Mucosa of rectum (tissue), 2 donors: ENCODE results near the gene SYDE2.
A peak's percentile ranks its signal among the peaks of the same experiment; 100 is the strongest.
"Not testable (repeated sequence)": the region's sequence is repeated elsewhere in the genome, so short reads cannot be mapped to it uniquely, and the experiment has no call there.

Source experiments
- H3K27ac ChIP-seq, 2 donors: one replicate each; pipeline ENCODE4 v1.7.0; 2013; ENCODE audit warnings: inconsistent platforms in 2 of 2, low read depth in 2 of 2, low read length in 2 of 2
- H3K27me3 ChIP-seq, 2 donors: one replicate each; pipeline ENCODE4 v1.7.0; 2013; ENCODE audit warnings: low read length in 2 of 2; ENCODE audit not compliant: control insufficient read depth in 2 of 2, insufficient read depth in 2 of 2
- H3K36me3 ChIP-seq, 2 donors: one replicate each; pipeline ENCODE4 v1.7.0; 2013; ENCODE audit warnings: low read length in 2 of 2; ENCODE audit not compliant: control insufficient read depth in 2 of 2, insufficient read depth in 2 of 2
- H3K4me1 ChIP-seq, 2 donors: one replicate each; pipeline ENCODE4 v1.7.0; 2013; ENCODE audit warnings: low read length in 2 of 2, mild to moderate bottlenecking in 1 of 2; ENCODE audit not compliant: control insufficient read depth in 2 of 2, insufficient read depth in 2 of 2
- H3K4me3 ChIP-seq, 2 donors: one replicate each; pipeline ENCODE4 v1.7.0; 2013; ENCODE audit warnings: low read length in 2 of 2
- H3K9ac ChIP-seq, 2 donors: one replicate each; pipeline ENCODE4 v1.7.0; 2013; ENCODE audit warnings: low read length in 2 of 2, low read depth in 1 of 2, mild to moderate bottlenecking in 1 of 2
- H3K9me3 ChIP-seq, 2 donors: one replicate each; pipeline ENCODE4 v1.7.0; 2013; ENCODE audit warnings: low read length in 2 of 2; ENCODE audit not compliant: control insufficient read depth in 2 of 2
- donor health status: healthy.
- donor health status: Normal muscosa, but diverticular disease.

Gene SYDE2

GRCh38 chr1:85196358-85196757 is 4.5 kb downstream of the SYDE2 start:
- Histone ChIP-seq H3K27me3 (no peaks in the 10 kb centered on the region), H3K4me1 (peaks cover 0 to 6% of the 10 kb centered on the region in 2 donors), H3K36me3 (no peaks in the 10 kb centered on the region), H3K27ac (no peak overlapping the region), H3K4me3 (no peak overlapping the region), H3K9ac (no peak overlapping the region), H3K9me3 (no peaks in the 10 kb centered on the region)

DNA sequence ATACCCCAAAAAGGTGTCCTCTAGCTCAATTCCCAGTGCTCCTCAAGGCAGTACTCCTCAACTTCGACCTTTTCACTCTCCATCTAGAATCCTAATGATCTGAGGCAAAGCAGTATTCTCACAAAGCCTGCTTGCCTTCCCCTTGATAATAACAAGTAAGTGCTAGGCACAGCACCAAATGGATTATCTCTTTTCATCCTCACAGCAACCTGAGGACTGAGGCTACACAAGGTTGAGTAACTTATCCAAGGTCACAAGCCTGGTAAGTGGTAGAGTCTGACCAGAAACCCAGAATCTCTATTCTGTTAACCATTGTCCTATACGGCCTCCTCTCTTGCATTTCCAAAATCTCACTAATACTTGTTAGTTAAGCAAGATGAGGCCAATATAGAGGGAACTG is 5.1 kb downstream of the SYDE2 start:
- Histone ChIP-seq H3K27me3 (no peaks in the 10 kb centered on the region), H3K36me3 (no peaks in the 10 kb centered on the region), H3K9ac (no peak overlapping the region), H3K4me1 (peaks cover 0 to 6% of the 10 kb centered on the region in 2 donors), H3K4me3 (no peak overlapping the region), H3K27ac (peak overlapping the region in 1 of 2 donors; percentile 7), H3K9me3 (no peaks in the 10 kb centered on the region)

GRCh38 chr1:85192129-85192528 is 8.7 kb downstream of the SYDE2 start:
- not testable (repeated sequence) for H3K9me3 ChIP-seq, H3K27me3 ChIP-seq, H3K36me3 ChIP-seq, H3K9ac ChIP-seq, H3K4me1 ChIP-seq, H3K4me3 ChIP-seq, H3K27ac ChIP-seq

DNA sequence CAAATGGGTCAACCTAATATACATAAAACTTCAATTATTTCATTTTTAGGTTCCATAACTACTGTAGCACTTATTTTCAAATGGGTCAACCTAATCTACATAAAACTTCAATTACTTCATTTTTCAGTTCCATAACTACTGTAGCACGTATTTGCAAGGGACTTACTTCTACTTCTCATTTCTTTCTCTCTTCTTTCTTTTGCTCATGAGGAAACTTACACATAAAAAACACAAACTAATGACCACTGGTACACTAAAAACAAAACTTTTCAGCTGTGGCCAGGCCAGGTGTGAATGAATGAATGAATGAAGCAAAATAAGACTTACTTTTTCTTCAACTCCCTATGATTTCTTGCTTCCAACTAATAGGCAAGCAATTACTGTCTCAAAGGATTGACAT is 11.7 kb downstream of the SYDE2 start:
- no peak overlapping the region for H3K27ac ChIP-seq
- no peaks in the 10 kb centered on the region for H3K9me3 ChIP-seq
- H3K27me3 ChIP-seq, result no peaks in the 10 kb centered on the region
- no peaks in the 10 kb centered on the region for H3K4me1 ChIP-seq
- peaks cover 4 to 5% of the 10 kb centered on the region in 2 donors for H3K36me3 ChIP-seq
- H3K4me3 ChIP-seq, result no peak overlapping the region
- H3K9ac ChIP-seq, result no peak overlapping the region

- Histone ChIP-seq H3K36me3 (peaks cover 4 to 5% of the 10 kb centered on the region in 2 donors), H3K4me1 (no peaks in the 10 kb centered on the region), H3K27ac (no peak overlapping the region), H3K9me3 (no peaks in the 10 kb centered on the region), H3K27me3 (no peaks in the 10 kb centered on the region), H3K9ac (no peak overlapping the region), H3K4me3 (no peak overlapping the region)
Measured at GRCh38 chr1:85188530-85188929, 12.3 kb downstream of the SYDE2 start.

- not testable (repeated sequence) for H3K9ac ChIP-seq, H3K9me3 ChIP-seq, H3K27me3 ChIP-seq, H3K4me1 ChIP-seq, H3K4me3 ChIP-seq, H3K27ac ChIP-seq
- peaks cover 4 to 11% of the 10 kb centered on the region in 2 donors for H3K36me3 ChIP-seq
Measured at GRCh38 chr1:85187021-85187420, 13.8 kb downstream of the SYDE2 start.

- Histone ChIP-seq H3K4me1 (peaks cover 0 to 2% of the 10 kb centered on the region in 2 donors), H3K27me3 (no peaks in the 10 kb centered on the region), H3K4me3 (no peak overlapping the region), H3K27ac (no peak overlapping the region), H3K9ac (no peak overlapping the region), H3K36me3 (peaks cover 0 to 6% of the 10 kb centered on the region in 2 donors), H3K9me3 (no peaks in the 10 kb centered on the region)
Measured at GRCh38 chr1:85184245-85184644, 16.6 kb downstream of the SYDE2 start.

GRCh38 chr1:85182700-85183099 is 18.1 kb downstream of the SYDE2 start:
- Histone ChIP-seq H3K27ac (no peak overlapping the region), H3K9me3 (no peaks in the 10 kb centered on the region), H3K36me3 (peaks cover 0 to 6% of the 10 kb centered on the region in 2 donors), H3K9ac (no peak overlapping the region), H3K4me1 (peaks cover 0 to 2% of the 10 kb centered on the region in 2 donors), H3K27me3 (no peaks in the 10 kb centered on the region), H3K4me3 (no peak overlapping the region)

GRCh38 chr1:85180869-85181268 is 19.9 kb downstream of the SYDE2 start:
- no peaks in the 10 kb centered on the region for H3K9me3 ChIP-seq
- peaks cover 0 to 6% of the 10 kb centered on the region in 2 donors for H3K36me3 ChIP-seq
- no peak overlapping the region for H3K9ac ChIP-seq
- no peak overlapping the region for H3K4me3 ChIP-seq
- H3K27ac ChIP-seq, result no peak overlapping the region
- H3K4me1 ChIP-seq, result peaks cover 0 to 2% of the 10 kb centered on the region in 2 donors
- H3K27me3 ChIP-seq, result no peaks in the 10 kb centered on the region

GRCh38 chr1:85179522-85179921 is 21.3 kb downstream of the SYDE2 start:
- no peaks in the 10 kb centered on the region for H3K9me3 ChIP-seq
- H3K4me1 ChIP-seq, result peaks cover 0 to 2% of the 10 kb centered on the region in 2 donors
- peaks cover 0 to 6% of the 10 kb centered on the region in 2 donors for H3K36me3 ChIP-seq
- H3K4me3 ChIP-seq, result no peak overlapping the region
- no peak overlapping the region for H3K27ac ChIP-seq
- no peak overlapping the region for H3K9ac ChIP-seq
- no peaks in the 10 kb centered on the region for H3K27me3 ChIP-seq

DNA sequence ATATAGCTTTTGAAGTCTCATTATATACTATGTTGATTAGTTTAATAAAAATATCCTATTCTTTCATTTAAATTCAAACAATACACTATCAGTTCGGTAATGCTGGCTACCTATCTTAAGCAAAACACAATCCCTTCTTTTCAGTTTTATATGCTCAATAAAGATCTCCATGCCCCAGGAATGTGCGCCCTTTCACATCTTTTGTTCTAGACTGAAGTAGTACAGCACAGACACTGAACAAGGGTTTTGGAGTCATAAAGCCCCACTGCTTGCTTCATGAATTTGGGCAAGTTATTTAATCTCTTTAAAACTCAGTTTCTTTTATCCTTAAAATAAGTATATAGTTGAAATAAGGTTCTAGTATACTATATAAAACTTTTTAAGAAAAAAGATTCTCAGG is 22.4 kb downstream of the SYDE2 start:
- H3K4me3 ChIP-seq, result no peak overlapping the region
- H3K27ac ChIP-seq, result no peak overlapping the region
- no peaks in the 10 kb centered on the region for H3K27me3 ChIP-seq
- H3K9me3 ChIP-seq, result no peaks in the 10 kb centered on the region
- peaks cover 0 to 6% of the 10 kb centered on the region in 2 donors for H3K36me3 ChIP-seq
- no peak overlapping the region for H3K9ac ChIP-seq
- H3K4me1 ChIP-seq, result peaks cover 0 to 2% of the 10 kb centered on the region in 2 donors
